OCI-LY7 (cell line): ENCODE data around the gene OTOG.

Source experiments
- CTCF ChIP-seq: fragments of 200-600 bp; sonication (generic); conservative IDR thresholded peaks from 2 replicates; pipeline ENCODE4 v1.5.1; 2014; ENCODE audit warnings: mild to moderate bottlenecking, antibody characterized with exemption, low read length, moderate library complexity, mixed read lengths
- EZH2phosphoT487 ChIP-seq: fragments of 200-600 bp; sonication (generic); IDR thresholded peaks from 2 replicates; pipeline ENCODE4 v1.6.1; 2018; ENCODE audit warnings: low read depth, borderline replicate concordance, mild to moderate bottlenecking, mixed run types, antibody characterized with exemption, low read length, moderate library complexity, mixed read lengths

DNA sequence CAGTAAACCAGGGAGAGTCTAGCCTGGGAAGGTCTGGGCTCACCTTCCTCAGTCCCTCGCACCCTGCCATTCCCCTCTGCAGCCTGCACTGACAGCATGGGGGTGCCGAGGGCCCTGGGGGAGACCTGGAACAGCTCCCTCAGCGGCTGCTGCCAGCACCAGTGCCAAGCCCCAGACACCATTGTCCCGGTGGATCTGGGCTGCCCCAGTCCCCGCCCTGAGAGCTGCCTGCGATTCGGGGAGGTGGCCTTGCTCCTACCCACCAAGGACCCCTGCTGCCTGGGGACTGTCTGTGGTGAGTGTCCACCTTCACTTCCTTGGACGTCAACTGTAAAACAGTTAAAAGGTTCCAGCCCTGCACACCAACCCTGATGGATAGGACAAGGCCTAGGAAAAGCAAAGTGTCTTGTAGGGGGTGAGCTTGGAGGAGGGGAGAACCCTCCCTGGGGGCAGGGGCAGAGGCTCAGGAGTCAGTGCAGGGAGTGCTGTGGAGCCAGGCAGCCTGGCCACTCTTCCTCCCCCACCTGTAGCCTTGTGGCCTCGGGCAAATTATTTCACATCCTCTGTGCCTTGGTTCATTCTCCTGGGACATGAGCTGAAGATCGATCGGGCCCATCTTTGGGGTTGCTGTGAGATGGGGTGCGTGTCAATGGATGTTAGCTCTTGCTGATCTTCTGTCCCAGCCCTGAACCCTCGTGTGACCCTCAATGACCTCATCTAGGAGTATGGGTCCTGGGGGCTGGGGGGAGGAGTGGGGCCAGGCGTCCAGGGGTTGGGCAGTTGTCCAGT lies 87.1 kb downstream of the OTOG start:
- TF ChIP-seq CTCF = no peak
- no peak for TF ChIP-seq EZH2phosphoT487
